H9 (cell line): ENCODE results near the gene CALHM4. TPM values are rescaled to one million over a fixed set of nuclear protein-coding genes. Genes with fewer than 3 reads are reported as not detected.

Experiments used
- DNase-seq: peaks from one replicate; pipeline ENCODE4 v3.0.0-alpha.2; 2017
- H2AFZ ChIP-seq: one replicate; pipeline ENCODE4 v1.6.1; 2013; ENCODE audit warnings: mild to moderate bottlenecking, low read length, control low read depth, moderate library complexity
- H2AK5ac ChIP-seq: 2 replicates; pipeline ENCODE4 v1.6.1; 2013; ENCODE audit warnings: low read length, control low read depth, mixed read lengths; ENCODE audit not compliant: insufficient read length
- H2BK120ac ChIP-seq: one replicate; pipeline ENCODE4 v1.6.1; 2013; ENCODE audit warnings: low read depth, mild to moderate bottlenecking, low read length, control low read depth, inconsistent platforms; ENCODE audit not compliant: poor library complexity, severe bottlenecking
- H2BK12ac ChIP-seq: 2 replicates; pipeline ENCODE4 v1.6.1; 2013; ENCODE audit warnings: low read length, control low read depth, mixed read lengths, low read depth; ENCODE audit not compliant: insufficient read length
- H2BK15ac ChIP-seq: 2 replicates; pipeline ENCODE4 v1.6.1; 2013; ENCODE audit warnings: low read depth, low read length, control low read depth
- H2BK20ac ChIP-seq: one replicate; pipeline ENCODE4 v1.6.1; 2013; ENCODE audit warnings: low read depth, mild to moderate bottlenecking, low read length, control low read depth, inconsistent platforms; ENCODE audit not compliant: poor library complexity, severe bottlenecking
- H2BK5ac ChIP-seq: 2 replicates; pipeline ENCODE4 v1.6.1; 2013; ENCODE audit warnings: low read length, control low read depth, mixed read lengths; ENCODE audit not compliant: insufficient read length
- H3K14ac ChIP-seq: 2 replicates; pipeline ENCODE4 v1.6.1; 2013; ENCODE audit warnings: low read length, control low read depth; ENCODE audit not compliant: insufficient read depth
- H3K18ac ChIP-seq: 2 replicates; pipeline ENCODE4 v1.6.1; 2013; ENCODE audit warnings: low read depth, mild to moderate bottlenecking, mixed read lengths, low read length, control low read depth; ENCODE audit not compliant: insufficient read length
- H3K23ac ChIP-seq: 2 replicates; pipeline ENCODE4 v1.6.1; 2013; ENCODE audit warnings: low read length, control low read depth, mixed read lengths, low read depth; ENCODE audit not compliant: insufficient read length
- H3K23me2 ChIP-seq: 2 replicates; pipeline ENCODE4 v1.6.1; 2013; ENCODE audit warnings: low read depth, mild to moderate bottlenecking, mixed read lengths, low read length, control low read depth; ENCODE audit not compliant: insufficient read length, poor library complexity, severe bottlenecking
- H3K27ac ChIP-seq: 2 replicates; pipeline ENCODE4 v1.5.1; 2013; ENCODE audit warnings: low read length, control low read depth, mixed read lengths, low read depth; ENCODE audit not compliant: insufficient read length
- H3K27me3 ChIP-seq: 2 replicates; pipeline ENCODE4 v1.6.1; 2013; ENCODE audit warnings: low read length, control low read depth, inconsistent platforms; ENCODE audit not compliant: insufficient read depth
- H3K4ac ChIP-seq: 2 replicates; pipeline ENCODE4 v1.6.1; 2013; ENCODE audit warnings: low read depth, mild to moderate bottlenecking, control low read depth, inconsistent platforms, low read length, moderate library complexity
- H3K4me1 ChIP-seq: 2 replicates; pipeline ENCODE4 v1.6.1; 2013; ENCODE audit warnings: low read length, control low read depth, inconsistent platforms; ENCODE audit not compliant: insufficient read depth
- H3K4me2 ChIP-seq: 2 replicates; pipeline ENCODE4 v1.6.1; 2013; ENCODE audit warnings: low read length, control low read depth, mixed read lengths; ENCODE audit not compliant: insufficient read length, insufficient read depth
- H3K56ac ChIP-seq: 2 replicates; pipeline ENCODE4 v1.6.1; 2013; ENCODE audit warnings: low read depth, mild to moderate bottlenecking, mixed read lengths, low read length, control low read depth; ENCODE audit not compliant: insufficient read length
- H3K79me1 ChIP-seq: 2 replicates; pipeline ENCODE4 v1.6.1; 2013; ENCODE audit warnings: low read depth, mild to moderate bottlenecking, moderate library complexity, low read length, control low read depth, inconsistent platforms; ENCODE audit not compliant: insufficient read depth, poor library complexity, severe bottlenecking
- H3K79me2 ChIP-seq: 2 replicates; pipeline ENCODE4 v1.6.1; 2013; ENCODE audit warnings: low read length, control low read depth, inconsistent platforms; ENCODE audit not compliant: insufficient read depth
- H3K9ac ChIP-seq: 2 replicates; pipeline ENCODE4 v1.6.1; 2013; ENCODE audit warnings: low read length, control low read depth, mixed read lengths; ENCODE audit not compliant: insufficient read length; ENCODE audit errors: extremely low read depth
- H3K9me3 ChIP-seq: one replicate; pipeline ENCODE4 v1.6.1; 2013; ENCODE audit warnings: low read depth, low read length, inconsistent platforms; ENCODE audit not compliant: control insufficient read depth
- H3T11ph ChIP-seq: one replicate; pipeline ENCODE4 v1.6.1; 2013; ENCODE audit warnings: mild to moderate bottlenecking, low read length, control low read depth, inconsistent platforms
- H4K20me1 ChIP-seq: one replicate; pipeline ENCODE4 v1.6.1; 2013; ENCODE audit not compliant: control insufficient read depth, insufficient read length, insufficient read depth
- H4K5ac ChIP-seq: 2 replicates; pipeline ENCODE4 v1.6.1; 2013; ENCODE audit warnings: low read depth, mild to moderate bottlenecking, mixed read lengths, low read length, control low read depth; ENCODE audit not compliant: insufficient read length
- H4K8ac ChIP-seq: replicated peaks from 2 replicates; pipeline ENCODE4 v1.6.1; 2013; ENCODE audit warnings: low read length, control low read depth, mixed read lengths, low read depth; ENCODE audit not compliant: insufficient read length
- H4K91ac ChIP-seq: 2 replicates; pipeline ENCODE4 v1.6.1; 2013; ENCODE audit warnings: low read depth, mild to moderate bottlenecking, moderate library complexity, mixed read lengths, low read length, control low read depth; ENCODE audit not compliant: insufficient read length
- H3K27ac Mint-ChIP-seq, 3 experiments: 2 replicates in 2 of 3; 3 replicates in 1 of 3; pipeline ENCODE4 v1.8.0; 2020 to 2021; ENCODE audit warnings: mixed read lengths in 3 of 3, mild to moderate bottlenecking in 1 of 3, moderate library complexity in 1 of 3
- H3K27me3 Mint-ChIP-seq: 2 replicates; pipeline ENCODE4 v1.8.0; 2021; ENCODE audit warnings: low read depth, mild to moderate bottlenecking, moderate library complexity, mixed read lengths
- H3K36me3 Mint-ChIP-seq, 3 experiments: 2 replicates in 2 of 3; 3 replicates in 1 of 3; pipeline ENCODE4 v1.8.0; 2020 to 2021; ENCODE audit warnings: low read depth in 3 of 3, mixed read lengths in 3 of 3; ENCODE audit not compliant: insufficient read depth in 1 of 3
- H3K4me1 Mint-ChIP-seq, 2 experiments: 2 replicates each; pipeline ENCODE4 v1.8.0; 2020; ENCODE audit warnings: mixed read lengths in 2 of 2
- H3K4me3 Mint-ChIP-seq, 2 experiments: 2 replicates in 1 of 2; 3 replicates in 1 of 2; pipeline ENCODE4 v1.8.0; 2020 to 2021; ENCODE audit warnings: mild to moderate bottlenecking in 2 of 2, mixed read lengths in 2 of 2, moderate library complexity in 1 of 2
- H3K9me3 Mint-ChIP-seq, 2 experiments: 2 replicates in 1 of 2; 3 replicates in 1 of 2; pipeline ENCODE4 v1.8.0; 2020; ENCODE audit warnings: mild to moderate bottlenecking in 2 of 2, mixed read lengths in 2 of 2, moderate library complexity in 1 of 2
- WGBS: extraction: QIAGEN DNeasy Blood & Tissue Kit; methylation state at CpG from one replicate; pipeline ENCODE4 v1.1.7; 2013; ENCODE audit warnings: missing lambda C conversion rate, low lambda C conversion rate, mixed read lengths; ENCODE audit not compliant: insufficient read length; ENCODE audit errors: extremely low coverage; 5-methylcytosine and 5-hydroxymethylcytosine counted together
- total RNA-seq: library from RNA; stranded (reverse); gene quantifications from 2 replicates; pipeline ENCODE4 v1.2.1, GENCODE V29; 2021
- TF ChIP-seq, protein P1 (sequence below): fragments of 200-600 bp; sonication (generic); conservative IDR thresholded peaks from 3 replicates; pipeline ENCODE4 v1.8.0; 2021; ENCODE audit warnings: antibody characterized with exemption, mild to moderate bottlenecking

CALHM4 gene
- total RNA-seq, 1 experiment from 2014 or later = not detected

- Histone ChIP-seq H2BK20ac (no peak within 1 kb of the TSS), H3K23ac (no peak within 1 kb of the TSS), H3K18ac (no peak within 1 kb of the TSS), H4K8ac (no peak within 1 kb of the TSS), H3K79me2 (no peaks in the 10 kb centered on the region), H3K4me1 (no peaks in the 10 kb centered on the region), H3K27ac (no peak within 1 kb of the TSS), H2AK5ac (no peak within 1 kb of the TSS), H3K23me2 (no peaks in the 10 kb centered on the region), H2BK12ac (no peak within 1 kb of the TSS), H2BK15ac (no peak within 1 kb of the TSS), H2BK120ac (no peak within 1 kb of the TSS), H3K27me3 (no peaks in the 10 kb centered on the region), H3K4ac (no peak within 1 kb of the TSS), H2AFZ (no peak within 1 kb of the TSS), H3K79me1 (no peaks in the 10 kb centered on the region), H4K91ac (no peak within 1 kb of the TSS), H2BK5ac (no peak within 1 kb of the TSS), H3K9ac (no peak within 1 kb of the TSS), H3K4me2 (no peak within 1 kb of the TSS), H3K9me3 (no peaks in the 10 kb centered on the region), H3K56ac (no peak within 1 kb of the TSS), H4K20me1 (no peaks in the 10 kb centered on the region), H4K5ac (no peak within 1 kb of the TSS), H3T11ph (no peak within 1 kb of the TSS), H3K14ac (no peak within 1 kb of the TSS)
- no peak within 1 kb of the TSS for H3K4me3 Mint-ChIP-seq
- peaks cover 6 to 8% of the 10 kb centered on the region in 2 experiments; a peak in 3 of 4 replicates for H3K4me1 Mint-ChIP-seq
- H3K27ac Mint-ChIP-seq = no peak within 1 kb of the TSS
- WGBS = no CpG with 5 or more reads among the region's 4 CpGs
- no peaks in the 10 kb centered on the region for H3K27me3 Mint-ChIP-seq
- DNase-seq = no peak
- TF ChIP-seq, protein P1, sequence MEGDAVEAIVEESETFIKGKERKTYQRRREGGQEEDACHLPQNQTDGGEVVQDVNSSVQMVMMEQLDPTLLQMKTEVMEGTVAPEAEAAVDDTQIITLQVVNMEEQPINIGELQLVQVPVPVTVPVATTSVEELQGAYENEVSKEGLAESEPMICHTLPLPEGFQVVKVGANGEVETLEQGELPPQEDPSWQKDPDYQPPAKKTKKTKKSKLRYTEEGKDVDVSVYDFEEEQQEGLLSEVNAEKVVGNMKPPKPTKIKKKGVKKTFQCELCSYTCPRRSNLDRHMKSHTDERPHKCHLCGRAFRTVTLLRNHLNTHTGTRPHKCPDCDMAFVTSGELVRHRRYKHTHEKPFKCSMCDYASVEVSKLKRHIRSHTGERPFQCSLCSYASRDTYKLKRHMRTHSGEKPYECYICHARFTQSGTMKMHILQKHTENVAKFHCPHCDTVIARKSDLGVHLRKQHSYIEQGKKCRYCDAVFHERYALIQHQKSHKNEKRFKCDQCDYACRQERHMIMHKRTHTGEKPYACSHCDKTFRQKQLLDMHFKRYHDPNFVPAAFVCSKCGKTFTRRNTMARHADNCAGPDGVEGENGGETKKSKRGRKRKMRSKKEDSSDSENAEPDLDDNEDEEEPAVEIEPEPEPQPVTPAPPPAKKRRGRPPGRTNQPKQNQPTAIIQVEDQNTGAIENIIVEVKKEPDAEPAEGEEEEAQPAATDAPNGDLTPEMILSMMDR = no peak
- H3K36me3 Mint-ChIP-seq = no peaks in the 10 kb centered on the region
- H3K9me3 Mint-ChIP-seq = no peaks in the 10 kb centered on the region
These were observed 7.9 kb upstream of the CALHM4 start, which contains the start of gene TRAPPC3L for GRCh38 chr6:116545651-116546050. TRAPPC3L (minus strand) TSS chr6:116545684; CDS start chr6:116545514, 170 bp downstream.
